Effector memory CD8-positive, alpha-beta T cell (primary cell): ENCODE results near the gene DHX29.

Experiments
- ATAC-seq: fragments of 150-1000 bp; cut with Tn5 transposase; replicated peaks from 2 replicates; pipeline ENCODE4 v1.10.0; 2021; ENCODE audit warnings: mild to moderate bottlenecking, moderate library complexity
- DNase-seq, 3 experiments: peaks; one replicate each; pipeline ENCODE4 v3.0.0; 2021
- H3K27ac Mint-ChIP-seq, 2 donors: one replicate each; pipeline ENCODE4 v1.8.0; 2022; ENCODE audit warnings: mild to moderate bottlenecking in 2 of 2, mixed read lengths in 2 of 2, moderate library complexity in 2 of 2
- H3K27me3 Mint-ChIP-seq, 2 donors: one replicate each; pipeline ENCODE4 v1.8.0; 2022; ENCODE audit warnings: mixed read lengths in 2 of 2
- H3K36me3 Mint-ChIP-seq: one replicate; pipeline ENCODE4 v1.8.0; 2022; ENCODE audit warnings: mild to moderate bottlenecking, moderate library complexity, mixed read lengths; ENCODE audit not compliant: insufficient read depth
- H3K4me1 Mint-ChIP-seq, 2 donors: one replicate each; pipeline ENCODE4 v1.8.0; 2022; ENCODE audit warnings: low read depth in 2 of 2, mixed read lengths in 2 of 2
- H3K4me3 Mint-ChIP-seq, 2 donors: one replicate each; pipeline ENCODE4 v1.8.0; 2022; ENCODE audit warnings: mild to moderate bottlenecking in 2 of 2, mixed read lengths in 2 of 2, moderate library complexity in 2 of 2
- H3K9me3 Mint-ChIP-seq, 2 donors: one replicate each; pipeline ENCODE4 v1.8.0; 2022; ENCODE audit warnings: mixed read lengths in 2 of 2

The DHX29 gene

GRCh38 chr5:55226027-55226933 lies 81.2 kb downstream of the DHX29 start:
- Mint-ChIP-seq H3K9me3 (no peaks in the 10 kb centered on the region), H3K36me3 (peaks cover 7% of the 10 kb centered on the region), H3K27ac (no peak overlapping the region), H3K4me1 (peaks cover 12 to 30% of the 10 kb centered on the region in 2 donors), H3K4me3 (peak overlapping the region; percentile 72 to 80), H3K27me3 (peaks cover 85 to 96% of the 10 kb centered on the region in 2 donors)
- ATAC-seq (peak; percentile 51), DNase-seq (peak in 1 of 3 experiments; percentile 23)

GRCh38 chr5:55225346-55225745 lies 82.1 kb downstream of the DHX29 start:
- Mint-ChIP-seq H3K36me3 (peaks cover 7% of the 10 kb centered on the region), H3K4me3 (peak overlapping the region; percentile 72 to 80), H3K27me3 (peaks cover 85 to 96% of the 10 kb centered on the region in 2 donors), H3K27ac (no peak overlapping the region), H3K4me1 (peaks cover 14 to 29% of the 10 kb centered on the region in 2 donors), H3K9me3 (no peaks in the 10 kb centered on the region)
- DNase-seq, result no peak
- ATAC-seq, result no peak

- peaks cover 10% of the 10 kb centered on the region for H3K36me3 Mint-ChIP-seq
- peak overlapping the region in 1 of 2 donors; percentile 57 for H3K4me3 Mint-ChIP-seq
- peaks cover 80 to 96% of the 10 kb centered on the region in 2 donors for H3K27me3 Mint-ChIP-seq
- H3K27ac Mint-ChIP-seq, result no peak overlapping the region
- no peaks in the 10 kb centered on the region for H3K9me3 Mint-ChIP-seq
- ATAC-seq (no peak), DNase-seq (no peak)
- peaks cover 14 to 29% of the 10 kb centered on the region in 2 donors for H3K4me1 Mint-ChIP-seq
These were observed 83.7 kb downstream of the DHX29 start for GRCh38 chr5:55223812-55224240.

GRCh38 chr5:55222985-55223811 lies 84.3 kb downstream of the DHX29 start:
- H3K36me3 Mint-ChIP-seq, result peaks cover 10% of the 10 kb centered on the region
- peaks cover 80 to 96% of the 10 kb centered on the region in 2 donors for H3K27me3 Mint-ChIP-seq
- H3K9me3 Mint-ChIP-seq, result no peaks in the 10 kb centered on the region
- no peak overlapping the region for H3K27ac Mint-ChIP-seq
- peaks cover 14 to 27% of the 10 kb centered on the region in 2 donors for H3K4me1 Mint-ChIP-seq
- DNase-seq (no peak), ATAC-seq (no peak)
- peak overlapping the region in 1 of 2 donors; percentile 57 for H3K4me3 Mint-ChIP-seq

- DNase-seq (no peak), ATAC-seq (no peak)
- H3K27me3 Mint-ChIP-seq, result peaks cover 78 to 95% of the 10 kb centered on the region in 2 donors
- peaks cover 10% of the 10 kb centered on the region for H3K36me3 Mint-ChIP-seq
- H3K4me1 Mint-ChIP-seq, result peaks cover 8 to 20% of the 10 kb centered on the region in 2 donors
- no peak overlapping the region for H3K27ac Mint-ChIP-seq
- peak overlapping the region in 1 of 2 donors; percentile 19 for H3K4me3 Mint-ChIP-seq
- H3K9me3 Mint-ChIP-seq, result no peaks in the 10 kb centered on the region
These were observed 85.2 kb downstream of the DHX29 start for GRCh38 chr5:55222092-55222984.

GRCh38 chr5:55220433-55221185 lies 86.9 kb downstream of the DHX29 start:
- H3K4me3 Mint-ChIP-seq, result peak overlapping the region; percentile 71 to 78
- H3K9me3 Mint-ChIP-seq, result no peaks in the 10 kb centered on the region
- H3K27ac Mint-ChIP-seq, result no peak overlapping the region
- DNase-seq (no peak), ATAC-seq (peak; percentile 61)
- peaks cover 10% of the 10 kb centered on the region for H3K36me3 Mint-ChIP-seq
- peaks cover 8 to 14% of the 10 kb centered on the region in 2 donors for H3K4me1 Mint-ChIP-seq
- H3K27me3 Mint-ChIP-seq, result peaks cover 69 to 82% of the 10 kb centered on the region in 2 donors

GRCh38 chr5:55219770-55220169 lies 87.7 kb downstream of the DHX29 start:
- peaks cover 10% of the 10 kb centered on the region for H3K36me3 Mint-ChIP-seq
- H3K27ac Mint-ChIP-seq, result no peak overlapping the region
- peak overlapping the region; percentile 71 to 78 for H3K4me3 Mint-ChIP-seq
- ATAC-seq, result no peak
- H3K4me1 Mint-ChIP-seq, result peaks cover 8 to 13% of the 10 kb centered on the region in 2 donors
- H3K27me3 Mint-ChIP-seq, result peaks cover 63 to 74% of the 10 kb centered on the region in 2 donors
- no peaks in the 10 kb centered on the region for H3K9me3 Mint-ChIP-seq
- no peak for DNase-seq

- Mint-ChIP-seq H3K36me3 (peaks cover 10% of the 10 kb centered on the region), H3K4me1 (peaks cover 8 to 13% of the 10 kb centered on the region in 2 donors), H3K9me3 (no peaks in the 10 kb centered on the region), H3K27me3 (peaks cover 55 to 66% of the 10 kb centered on the region in 2 donors), H3K4me3 (no peak overlapping the region), H3K27ac (no peak overlapping the region)
- no peak for DNase-seq
- no peak for ATAC-seq
These were observed 88.5 kb downstream of the DHX29 start for GRCh38 chr5:55218967-55219366.

GRCh38 chr5:55211184-55211874 lies 96.2 kb downstream of the DHX29 start:
- DNase-seq (no peak), ATAC-seq (no peak)
- H3K27me3 Mint-ChIP-seq, result peaks cover 15 to 18% of the 10 kb centered on the region in 2 donors
- H3K9me3 Mint-ChIP-seq, result no peaks in the 10 kb centered on the region
- no peak overlapping the region for H3K27ac Mint-ChIP-seq
- no peak overlapping the region for H3K4me3 Mint-ChIP-seq
- H3K4me1 Mint-ChIP-seq, result peaks cover 0 to 1% of the 10 kb centered on the region in 2 donors
- no peaks in the 10 kb centered on the region for H3K36me3 Mint-ChIP-seq
